Medulla oblongata (tissue), 1 donor: ENCODE measurements around the gene ANKRD42.

Source experiments
- DNase-seq: peaks from one replicate; pipeline ENCODE4 v3.0.0-alpha.2; 2015; ENCODE audit errors: extremely low spot score

The ANKRD42 gene

GRCh38 chr11:83287631-83288030 lies 94.1 kb downstream of the ANKRD42 start:
- DNase-seq, result no peak

GRCh38 chr11:83292709-83293456 lies 99.4 kb downstream of the ANKRD42 start:
- peak; percentile 95 for DNase-seq

GRCh38 chr11:83293457-83293774 lies 99.9 kb downstream of the ANKRD42 start:
- no peak for DNase-seq

GRCh38 chr11:83294208-83294607 lies 100.7 kb downstream of the ANKRD42 start:
- DNase-seq, result no peak
